NB4 (cell line): ENCODE data around the gene ME3.

Experiments used
- DNase-seq: peaks from one replicate; pipeline ENCODE4 v3.0.0; 2010; ENCODE audit warnings: low read depth
- H3K4me3 ChIP-seq: one replicate; pipeline ENCODE4 v1.5.1; 2011; ENCODE audit warnings: mild to moderate bottlenecking, low read depth, low read length, moderate library complexity
- CTCF ChIP-seq: IDR thresholded peaks from one replicate; pipeline ENCODE4 v1.5.1; 2012; ENCODE audit warnings: low read depth, low read length
- MAX ChIP-seq: IDR thresholded peaks from 2 replicates; pipeline ENCODE4 v1.6.1; 2011; ENCODE audit warnings: low read depth, low read length
- MYC ChIP-seq: IDR thresholded peaks from 2 replicates; pipeline ENCODE4 v1.6.1; 2011; ENCODE audit warnings: low read depth, low read length
- POLR2A ChIP-seq: IDR thresholded peaks from 2 replicates; pipeline ENCODE4 v1.6.1; 2011; ENCODE audit warnings: mild to moderate bottlenecking; ENCODE audit not compliant: insufficient read length; ENCODE audit errors: extremely low read depth

The ME3 gene

DNA sequence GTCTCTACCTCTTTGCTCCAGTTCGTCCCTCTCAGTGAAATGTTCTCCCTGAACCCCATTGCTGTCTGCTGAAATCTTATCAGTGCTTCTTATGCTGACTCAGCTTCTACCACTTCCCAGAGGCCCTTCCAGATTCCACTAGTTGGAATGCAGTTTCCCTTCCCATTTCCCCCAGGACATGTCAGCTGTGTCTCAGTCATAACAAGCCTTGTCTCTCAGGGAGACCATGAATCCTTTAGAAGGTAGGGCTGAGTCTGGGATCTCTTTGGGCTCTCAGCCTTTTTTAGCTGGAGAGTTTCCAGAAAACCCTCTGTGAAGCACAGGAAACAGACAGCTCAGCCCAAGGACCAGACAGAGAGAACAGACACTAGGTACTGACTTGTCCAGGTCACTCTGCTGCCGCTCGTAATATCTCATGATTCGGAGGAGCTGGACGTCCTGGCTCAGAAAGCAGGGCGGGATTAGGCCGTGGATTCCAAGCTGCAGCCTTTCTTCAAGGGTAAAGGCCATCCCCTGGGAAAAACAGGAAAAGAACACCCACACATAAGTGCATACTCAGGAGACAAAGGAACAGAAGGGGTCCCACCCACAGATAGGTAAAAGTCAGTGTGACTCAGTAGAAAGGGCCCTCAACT lies 113.0 kb downstream of the ME3 start:
- no peak for DNase-seq
- H3K4me3 ChIP-seq: no peak overlapping the region

DNA sequence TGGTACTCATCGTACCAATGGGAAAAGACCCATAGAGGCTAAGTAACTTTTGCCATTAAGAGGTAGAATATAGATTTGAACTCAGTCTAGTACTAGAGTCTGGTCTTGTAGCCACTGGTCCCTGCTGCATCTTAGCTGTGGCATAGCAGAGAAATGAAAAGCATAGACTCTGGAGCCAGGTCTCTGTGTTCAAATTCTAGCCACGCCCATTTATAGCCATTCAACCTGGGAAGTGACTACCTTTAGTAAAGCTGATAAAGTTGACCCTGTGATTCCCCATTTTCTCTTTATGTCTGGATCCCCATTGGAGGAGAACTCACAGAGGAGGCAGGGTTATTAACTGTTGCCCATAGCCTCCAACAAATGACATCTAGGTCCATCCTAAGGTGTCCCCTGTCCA lies 113.6 kb downstream of the ME3 start:
- TF ChIP-seq MAX: no peak
- no peak for TF ChIP-seq MYC
- TF ChIP-seq POLR2A: no peak
- TF ChIP-seq CTCF: no peak
- no peak for DNase-seq
- no peak overlapping the region for H3K4me3 ChIP-seq

More for the DNA sequence above, 113.0 kb downstream of the ME3 start:
- TF ChIP-seq CTCF (no peak), MAX (no peak), POLR2A (no peak), MYC (no peak)

- no peak for TF ChIP-seq POLR2A
- TF ChIP-seq MYC: no peak
- TF ChIP-seq CTCF: no peak
- no peak for TF ChIP-seq MAX
- no peak overlapping the region for H3K4me3 ChIP-seq
- DNase-seq: no peak
Observed at GRCh38 chr11:86558207-86558606, 114.2 kb downstream of the ME3 start.

DNA sequence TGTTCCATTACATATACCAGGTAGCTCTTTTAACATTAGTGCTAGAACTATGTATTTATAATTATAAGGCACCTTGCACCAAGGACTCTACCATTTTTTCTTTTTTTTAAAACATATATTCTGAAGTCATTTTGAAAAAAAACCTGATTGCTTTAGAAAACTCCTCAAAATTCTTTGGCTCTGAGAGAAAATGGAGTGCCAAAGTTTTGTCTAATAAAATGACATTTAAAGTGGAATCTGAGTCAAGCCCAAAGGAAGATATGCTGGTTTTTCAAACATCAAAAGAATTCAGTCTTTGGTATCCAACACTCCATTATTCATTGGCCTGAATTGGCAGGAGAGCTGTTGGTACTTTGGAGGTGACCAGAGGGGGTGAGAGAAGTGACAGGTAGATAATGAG lies 116.5 kb downstream of the ME3 start:
- no peak overlapping the region for H3K4me3 ChIP-seq
- DNase-seq: no peak
- no peak for TF ChIP-seq CTCF
- no peak for TF ChIP-seq MAX
- no peak for TF ChIP-seq MYC
- TF ChIP-seq POLR2A: no peak

DNA sequence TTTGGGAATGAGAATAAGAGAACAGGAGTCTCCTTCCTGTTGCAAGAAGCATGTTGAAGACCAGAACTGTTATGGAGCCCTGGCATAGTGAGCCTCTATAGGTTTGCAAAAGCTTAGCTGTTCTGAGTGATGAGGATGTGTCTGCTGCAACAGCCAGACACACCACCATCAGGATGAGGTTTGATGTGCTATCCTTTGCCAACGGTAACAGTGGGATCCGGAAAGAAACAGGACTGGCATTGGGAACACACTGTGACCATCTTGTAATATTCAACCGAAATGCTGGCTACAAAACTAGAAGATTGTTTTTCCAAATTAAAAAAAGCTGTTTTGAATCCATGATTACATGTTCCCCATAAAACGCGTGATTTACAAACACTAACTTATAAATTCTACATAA lies 117.0 kb downstream of the ME3 start:
- H3K4me3 ChIP-seq: no peak overlapping the region
- no peak for DNase-seq
- TF ChIP-seq MAX (no peak), POLR2A (no peak), MYC (no peak), CTCF (no peak)

GRCh38 chr11:86553265-86553664 lies 119.2 kb downstream of the ME3 start:
- DNase-seq: no peak
- TF ChIP-seq POLR2A: no peak
- no peak for TF ChIP-seq MYC
- TF ChIP-seq MAX: no peak
- no peak for TF ChIP-seq CTCF
- H3K4me3 ChIP-seq: no peak overlapping the region
